Skeletal muscle cell (primary cell): ENCODE data around the gene ETV6.
"Not testable (repeated sequence)": the region's sequence is repeated elsewhere in the genome, so short reads cannot be mapped to it uniquely, and the experiment has no call there.

Experiments
- DNase-seq: peaks from one replicate; pipeline ENCODE4 v3.0.0-alpha.2; 2010; ENCODE audit warnings: low read depth
- H3K4me3 ChIP-seq: 2 replicates; pipeline ENCODE4 v1.5.1; 2011; ENCODE audit warnings: low read depth, mild to moderate bottlenecking, control low read depth, low read length, moderate library complexity

The ETV6 gene

DNA sequence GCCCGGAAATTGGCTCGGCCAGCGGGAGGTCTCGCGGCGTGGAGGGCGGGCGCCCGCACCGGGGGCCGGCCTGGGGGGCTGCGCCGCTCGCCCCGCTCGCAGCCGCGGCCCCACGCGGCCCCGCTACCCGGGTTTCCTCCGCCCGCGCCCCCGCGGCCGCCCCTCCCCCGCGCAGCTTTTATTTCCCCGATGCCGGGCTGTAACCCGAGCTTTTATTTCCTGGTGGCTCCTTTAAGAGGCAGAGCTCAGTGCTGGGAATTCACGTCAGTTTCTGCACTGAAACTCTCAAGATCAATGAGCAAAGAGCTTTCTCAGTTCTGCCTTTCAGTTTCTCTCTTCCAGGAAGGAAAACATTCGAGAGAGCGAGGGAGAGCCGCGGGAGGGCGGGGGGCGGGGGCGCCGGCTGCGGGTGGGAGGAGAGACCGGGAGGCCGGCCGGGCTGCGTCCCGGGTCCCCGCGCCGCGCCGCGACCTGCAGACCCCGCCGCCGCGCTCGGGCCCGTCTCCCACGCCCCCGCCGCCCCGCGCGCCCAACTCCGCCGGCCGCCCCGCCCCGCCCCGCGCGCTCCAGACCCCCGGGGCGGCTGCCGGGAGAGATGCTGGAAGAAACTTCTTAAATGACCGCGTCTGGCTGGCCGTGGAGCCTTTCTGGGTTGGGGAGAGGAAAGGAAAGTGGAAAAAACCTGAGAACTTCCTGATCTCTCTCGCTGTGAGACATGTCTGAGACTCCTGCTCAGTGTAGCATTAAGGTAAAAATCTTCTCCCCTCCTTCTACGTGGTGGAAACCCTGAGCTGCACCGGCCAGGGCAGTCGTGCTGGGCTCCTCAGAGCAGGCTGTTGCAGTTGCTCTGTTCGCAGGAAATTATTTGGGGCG is at the start of gene ETV6:
Gene ETV6, plus strand, starts transcription at position 262 of the 873 bp plus-strand sequence. Its CDS starts 454 bp downstream, at position 716.
- peak; percentile 80 for DNase-seq
- peak within 1 kb of the TSS; percentile 76 for H3K4me3 ChIP-seq

- no peak overlapping the region for H3K4me3 ChIP-seq
- no peak for DNase-seq
Observed at GRCh38 chr12:11600199-11600598, 49.3 kb upstream of the ETV6 start.

DNA sequence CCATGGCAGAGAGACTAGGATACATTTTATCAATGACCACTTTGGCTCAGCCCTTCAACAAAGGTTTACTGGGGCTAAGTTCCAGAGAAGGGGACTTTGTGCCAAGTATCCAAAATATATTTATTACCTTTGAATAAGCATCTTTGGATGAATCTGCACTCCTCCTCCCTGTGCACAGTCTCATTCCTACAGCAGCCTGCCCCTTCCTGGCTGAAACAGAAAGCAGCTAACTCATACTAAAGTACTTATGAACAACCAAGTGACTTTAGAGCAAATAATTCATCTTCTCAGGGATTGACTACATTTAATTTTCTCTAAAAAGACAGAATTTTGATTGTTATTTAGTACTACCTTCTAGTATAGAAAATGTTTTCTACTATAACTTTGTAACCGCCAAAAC is 47.8 kb upstream of the ETV6 start:
- H3K4me3 ChIP-seq: no peak overlapping the region

DNA sequence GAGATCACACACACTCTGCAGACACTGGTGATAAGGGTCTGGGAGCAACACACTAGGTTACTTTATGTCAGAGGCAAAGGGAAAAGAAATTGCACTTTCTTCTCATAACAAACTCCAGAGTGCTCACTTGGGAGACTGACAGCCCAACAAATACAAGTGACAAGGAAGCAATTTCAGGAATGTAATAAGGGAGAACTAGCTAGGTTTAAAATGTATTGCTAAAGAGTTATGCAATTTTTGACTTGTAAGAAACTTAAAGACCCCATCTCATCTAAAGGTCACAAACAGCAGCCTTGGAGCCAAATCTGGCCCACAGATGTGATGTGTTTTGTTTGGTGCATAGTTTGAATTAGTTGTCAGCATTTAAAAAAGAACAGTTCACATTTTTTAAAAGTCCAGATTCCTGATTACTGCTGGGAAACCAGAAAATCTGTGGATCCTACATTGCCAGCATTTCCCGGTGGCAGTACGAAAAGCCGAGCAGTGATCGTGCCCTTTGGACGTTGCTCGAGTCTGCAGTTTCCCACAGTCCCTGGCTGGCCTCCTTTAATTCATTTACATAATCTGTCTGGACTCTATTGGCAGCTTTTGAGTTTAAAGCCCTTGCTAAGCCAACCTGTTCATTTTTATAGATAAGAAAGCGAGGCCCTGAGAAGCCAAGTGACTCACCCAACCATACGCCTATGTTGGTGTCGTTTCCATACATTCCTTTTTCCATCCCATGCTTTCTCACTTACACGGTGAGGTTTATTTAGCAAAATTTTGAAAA is 42.0 kb upstream of the ETV6 start:
- no peak overlapping the region for H3K4me3 ChIP-seq
- no peak for DNase-seq

More for the DNA sequence above, 47.8 kb upstream of the ETV6 start:
- no peak for DNase-seq

- H3K4me3 ChIP-seq: no peak overlapping the region
Observed at GRCh38 chr12:11609045-11609444, 40.4 kb upstream of the ETV6 start.

DNA sequence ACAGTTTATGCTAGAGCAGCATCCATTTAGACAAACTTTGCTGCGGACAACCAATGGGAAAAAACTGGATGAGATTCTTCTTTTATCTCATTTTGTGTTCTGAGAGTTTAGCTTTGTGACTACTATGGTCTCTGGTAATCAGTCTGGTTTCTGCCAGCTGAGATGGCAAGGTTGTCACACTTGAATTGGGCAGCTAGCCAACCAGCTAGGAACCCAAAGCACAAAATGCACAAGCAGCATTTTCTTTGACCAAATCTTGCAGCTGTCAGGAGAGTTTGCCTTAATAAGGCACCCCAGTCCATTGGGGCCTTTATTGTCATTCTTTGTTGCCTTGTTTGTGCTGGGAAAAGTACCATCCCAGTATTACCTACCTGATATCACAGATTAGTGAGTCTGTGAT is 34.0 kb upstream of the ETV6 start:
- DNase-seq: no peak
- no peak overlapping the region for H3K4me3 ChIP-seq

More at GRCh38 chr12:11609045-11609444, 40.4 kb upstream of the ETV6 start:
- DNase-seq: no peak

DNA sequence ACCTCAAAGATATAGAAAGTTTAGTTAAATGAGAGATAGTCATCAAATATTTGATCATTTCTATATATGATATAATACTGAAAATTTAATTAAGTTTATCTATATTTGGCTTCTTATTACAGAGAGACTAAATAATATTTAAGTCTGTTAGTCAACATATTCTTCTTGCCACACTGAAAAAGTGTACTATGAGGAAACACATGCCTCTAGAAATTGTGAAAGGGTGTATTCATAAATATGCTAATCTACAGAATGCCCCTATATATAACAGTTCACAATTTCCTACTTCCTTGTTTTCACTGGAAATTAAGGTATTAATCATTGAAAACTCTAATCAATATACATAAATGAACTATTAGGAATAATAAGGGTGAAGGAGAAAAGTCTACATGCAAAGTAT is 31.4 kb upstream of the ETV6 start:
- no peak for DNase-seq
- no peak overlapping the region for H3K4me3 ChIP-seq

GRCh38 chr12:11621797-11622423 is 27.6 kb upstream of the ETV6 start:
- no peak overlapping the region for H3K4me3 ChIP-seq
- DNase-seq: no peak

DNA sequence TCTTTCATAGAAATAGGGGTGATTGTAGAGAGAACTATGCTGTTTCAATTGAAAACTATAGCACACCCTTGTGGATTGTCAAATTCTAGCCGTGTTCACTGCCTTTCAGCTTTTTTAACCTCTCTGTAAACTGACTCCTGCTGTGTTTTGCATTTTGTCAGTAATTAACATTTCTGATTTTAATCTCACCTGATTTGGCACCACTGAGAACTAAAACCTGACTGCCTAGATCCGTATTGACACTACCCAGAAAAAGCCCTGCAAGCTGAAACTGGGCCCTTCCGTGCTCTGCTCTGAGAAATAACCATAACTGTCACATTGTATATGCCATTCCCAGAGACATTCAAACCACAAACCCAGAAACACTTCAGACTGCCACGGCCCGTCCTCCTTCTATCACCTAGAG is 26.6 kb upstream of the ETV6 start:
- no peak for DNase-seq
- no peak overlapping the region for H3K4me3 ChIP-seq

GRCh38 chr12:11623382-11623781 is 26.1 kb upstream of the ETV6 start:
- no peak overlapping the region for H3K4me3 ChIP-seq
- DNase-seq: no peak

- no peak overlapping the region for H3K4me3 ChIP-seq
- DNase-seq: no peak
Observed at GRCh38 chr12:11624116-11624515, 25.4 kb upstream of the ETV6 start.

GRCh38 chr12:11627709-11628108 is 21.8 kb upstream of the ETV6 start:
- not testable (repeated sequence) for DNase-seq, H3K4me3 ChIP-seq

DNA sequence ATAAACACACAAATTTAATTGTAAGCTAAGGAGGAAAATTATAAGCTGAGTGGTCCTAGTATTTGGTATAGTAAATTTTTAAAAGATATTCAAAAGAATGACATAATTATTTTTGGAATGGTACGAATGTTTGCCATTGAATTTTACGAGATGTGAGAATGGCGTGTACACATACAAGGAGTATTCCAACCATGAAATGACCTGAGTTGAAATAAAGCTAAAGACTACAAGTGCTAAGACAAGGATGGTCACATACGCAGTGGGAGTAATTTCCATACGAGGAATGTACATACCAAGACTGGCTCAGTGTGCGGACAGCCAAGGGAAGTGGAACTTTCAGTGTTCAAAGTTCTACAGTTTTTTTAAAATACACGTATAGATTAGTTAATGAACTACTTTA is 21.1 kb upstream of the ETV6 start:
- DNase-seq: no peak
- no peak overlapping the region for H3K4me3 ChIP-seq

DNA sequence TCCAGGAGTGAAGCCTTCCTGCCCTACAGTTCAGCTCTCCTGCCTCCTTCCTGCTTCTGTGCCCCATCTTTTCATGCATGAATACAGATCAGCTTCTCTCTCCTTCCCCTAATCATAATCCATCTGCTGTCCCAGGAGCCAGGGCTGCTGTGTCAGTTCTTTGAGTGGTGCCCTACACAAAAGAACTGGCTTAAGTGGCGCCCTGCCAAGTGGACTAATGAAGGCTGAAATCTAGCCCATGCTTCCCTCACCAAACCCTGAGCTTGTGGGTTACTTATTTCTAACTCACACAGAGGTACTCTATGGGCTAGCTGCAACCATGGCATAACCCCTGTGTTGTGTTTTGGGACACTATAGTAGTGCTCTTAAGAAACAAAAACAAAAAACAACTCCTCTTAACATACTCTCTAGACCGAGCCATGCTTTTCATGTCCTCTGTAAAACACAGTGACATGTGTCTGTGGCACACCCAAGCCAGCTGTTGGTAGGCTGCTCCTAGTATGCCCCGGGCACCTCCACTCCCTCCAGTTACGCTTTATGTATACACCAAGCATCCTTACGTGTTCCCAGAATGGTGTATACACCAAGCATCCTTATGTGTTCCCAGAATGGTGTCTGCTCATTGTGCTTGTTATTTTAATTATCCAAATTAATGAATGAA is 19.3 kb upstream of the ETV6 start:
- DNase-seq: no peak
- H3K4me3 ChIP-seq: no peak overlapping the region

DNA sequence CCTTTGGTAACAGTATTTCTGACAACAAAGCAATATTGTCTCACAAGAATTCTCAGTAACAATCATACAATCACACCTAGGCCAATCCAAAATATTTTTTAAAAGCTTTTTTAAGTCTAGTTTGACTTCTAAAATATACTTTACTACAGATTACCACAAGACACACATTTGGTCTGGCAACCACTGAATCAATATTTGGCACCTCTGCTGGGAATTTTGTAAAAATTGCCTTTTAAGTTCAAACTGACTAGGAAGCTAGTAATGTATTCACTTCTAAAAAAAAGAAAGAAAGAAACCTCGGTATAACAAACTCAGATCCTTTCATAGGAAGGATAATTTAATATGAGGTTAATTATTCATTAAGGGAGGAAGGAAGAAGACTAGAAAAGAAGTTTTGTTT is 18.2 kb upstream of the ETV6 start:
- H3K4me3 ChIP-seq: no peak overlapping the region
- DNase-seq: no peak

GRCh38 chr12:11631881-11632280 is 17.6 kb upstream of the ETV6 start:
- not testable (repeated sequence) for DNase-seq, H3K4me3 ChIP-seq

DNA sequence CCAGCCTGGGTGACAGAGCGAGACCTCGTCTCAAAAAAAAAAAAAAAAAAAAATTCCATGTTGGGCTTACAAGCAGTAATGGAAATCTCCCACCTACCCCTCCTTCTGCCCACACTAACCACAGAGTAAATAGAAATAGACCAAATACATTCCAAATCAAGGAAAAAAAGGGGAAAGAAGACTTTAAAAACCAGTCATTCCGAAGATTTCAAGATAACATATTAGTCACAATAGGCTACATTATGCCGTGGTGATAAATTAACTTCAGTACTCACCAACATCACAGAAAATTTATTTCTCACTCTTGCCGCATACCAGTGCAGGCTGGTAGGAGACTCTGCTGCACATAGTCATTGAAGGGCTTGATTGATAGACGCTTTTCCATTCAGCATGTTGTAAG is 15.5 kb upstream of the ETV6 start:
- no peak for DNase-seq

DNA sequence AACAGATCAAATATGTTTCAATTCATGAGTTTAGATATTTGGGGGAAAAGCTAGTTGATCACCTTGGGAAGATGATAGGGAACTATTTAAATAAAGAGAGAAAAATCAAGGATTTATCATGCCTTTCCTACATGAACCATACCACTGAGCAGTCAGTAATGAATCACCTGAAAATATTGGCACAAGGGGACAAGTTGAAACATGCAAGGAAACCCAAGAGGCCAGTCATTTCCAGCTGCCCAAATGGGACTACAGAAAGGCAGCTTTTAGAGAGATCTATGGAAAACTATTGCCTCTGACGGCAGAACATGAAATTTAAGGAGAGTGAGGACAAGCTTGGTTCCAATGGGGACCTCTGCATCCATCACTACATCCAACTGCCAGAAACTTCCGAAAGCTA is 14.1 kb upstream of the ETV6 start:
- no peak for DNase-seq
- no peak overlapping the region for H3K4me3 ChIP-seq

More for the DNA sequence above, 15.5 kb upstream of the ETV6 start:
- H3K4me3 ChIP-seq: no peak overlapping the region

DNA sequence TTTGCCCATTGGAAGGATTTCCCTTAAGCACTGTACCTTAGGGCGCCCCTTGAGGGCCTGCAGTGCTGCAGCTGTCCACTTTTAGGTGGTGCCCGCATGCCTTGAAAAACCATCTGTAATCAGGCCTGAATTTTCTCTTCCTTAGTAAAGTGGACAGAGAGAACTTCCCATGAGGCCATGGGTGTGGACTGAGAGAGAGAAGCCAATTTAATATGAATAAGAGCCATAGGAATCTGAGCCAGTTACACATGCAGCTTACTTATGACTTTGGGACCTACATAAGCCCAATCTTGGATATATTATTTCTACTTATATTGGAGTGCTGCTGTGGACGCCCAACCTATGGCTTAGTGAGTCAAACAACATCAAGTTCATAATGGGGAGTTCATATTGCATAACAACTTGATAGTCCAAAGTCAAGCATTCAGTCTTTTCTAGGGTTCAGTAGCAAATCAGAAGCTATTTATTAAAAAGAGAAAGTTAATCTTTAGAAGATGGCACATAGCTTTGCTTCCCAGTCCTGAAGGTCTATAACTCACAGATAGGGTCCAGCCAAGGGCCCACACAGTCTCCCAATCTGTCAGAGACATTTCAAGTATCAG is 11.1 kb upstream of the ETV6 start:
- DNase-seq: no peak
- no peak overlapping the region for H3K4me3 ChIP-seq
